ENCODE data around the gene MYO1G.

Gene MYO1G

GRCh38 chr7:44936322-44936721 is 42.5 kb downstream of the MYO1G start:
- DNase-seq (ENCODE audit: low read depth), result no peak

- no peak for DNase-seq (ENCODE audit: low read depth)
Observed at GRCh38 chr7:44935583-44935982, 43.2 kb downstream of the MYO1G start.

- DNase-seq (ENCODE audit: low read depth), result no peak
Observed at GRCh38 chr7:44935016-44935415, 43.8 kb downstream of the MYO1G start.

GRCh38 chr7:44934510-44934909 is 44.3 kb downstream of the MYO1G start:
- peak; percentile 8 for DNase-seq (ENCODE audit: low read depth)

DNA sequence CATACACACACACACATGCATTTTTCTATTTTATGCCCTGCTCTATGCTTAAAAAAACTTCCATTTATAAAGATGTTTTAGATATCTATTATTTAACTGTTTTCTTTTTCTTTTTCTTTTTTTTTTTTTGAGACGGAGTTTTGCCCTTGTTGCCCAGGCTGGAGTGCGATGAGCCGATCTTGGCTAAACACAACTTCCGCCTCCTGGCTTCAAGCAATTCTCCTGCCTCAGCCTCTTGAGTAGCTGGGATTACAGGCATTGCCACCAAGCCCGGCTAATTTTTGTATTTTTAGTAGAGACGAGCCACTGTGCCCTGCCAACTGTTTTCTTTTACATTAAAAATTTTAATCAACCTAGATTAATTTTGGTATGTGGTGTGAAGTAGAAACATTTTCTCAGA is 47.9 kb downstream of the MYO1G start:
- DNase-seq (ENCODE audit: low read depth), result no peak

DNA sequence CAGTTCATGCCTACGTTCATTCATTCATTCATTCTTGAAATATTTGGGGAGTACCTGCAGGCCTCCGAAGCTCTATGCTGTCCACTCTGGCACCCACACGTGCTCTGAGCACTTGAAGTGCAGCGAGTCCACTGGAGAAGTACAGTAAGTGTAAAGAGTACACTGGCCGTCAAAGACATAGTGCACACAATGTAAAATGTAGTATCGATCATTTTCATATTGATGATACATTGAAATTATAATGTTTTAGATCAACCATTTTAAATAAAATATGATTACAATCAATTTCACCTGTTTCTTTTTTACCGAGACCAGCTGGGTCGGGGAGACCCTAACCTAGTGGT is 56.5 kb downstream of the MYO1G start:
- no peak for DNase-seq (ENCODE audit: low read depth)

DNA sequence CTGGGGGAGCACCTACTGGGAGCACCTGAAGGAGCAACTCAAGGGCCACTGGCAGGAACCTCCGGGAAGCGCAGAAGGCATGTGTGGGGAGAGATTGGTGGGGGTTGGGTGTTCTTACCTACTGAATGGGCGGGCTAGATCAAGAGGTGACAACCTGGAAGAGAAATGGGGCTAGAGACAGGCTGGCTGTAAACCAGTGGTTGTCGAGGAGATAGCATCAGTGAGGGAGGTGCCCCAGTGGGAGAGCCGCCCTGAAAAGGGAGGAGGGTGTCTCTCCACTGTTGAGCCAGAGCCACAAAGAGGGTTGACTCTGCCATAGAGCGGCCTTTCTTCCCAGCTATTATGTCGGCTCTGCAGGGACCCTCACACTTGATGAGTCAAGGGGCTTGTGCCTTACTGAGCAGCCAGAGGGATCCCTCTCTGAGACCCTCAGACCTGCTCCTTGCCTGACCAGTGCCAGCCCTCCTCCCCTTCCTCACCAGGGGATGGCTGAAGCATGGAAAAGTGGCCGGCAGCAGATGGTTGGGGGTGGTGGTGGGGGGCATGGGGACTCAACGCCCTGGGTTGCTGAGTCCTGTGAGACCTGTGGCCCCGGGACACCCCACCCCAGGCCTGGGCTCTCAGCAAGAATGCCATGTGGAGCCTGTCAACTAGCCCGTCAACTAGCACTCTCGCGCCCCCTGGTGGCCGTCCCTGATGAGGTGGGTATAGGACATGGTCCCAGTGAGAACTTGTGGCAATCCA is 57.0 kb downstream of the MYO1G start:
- peak; percentile 51 for DNase-seq (ENCODE audit: low read depth)

DNA sequence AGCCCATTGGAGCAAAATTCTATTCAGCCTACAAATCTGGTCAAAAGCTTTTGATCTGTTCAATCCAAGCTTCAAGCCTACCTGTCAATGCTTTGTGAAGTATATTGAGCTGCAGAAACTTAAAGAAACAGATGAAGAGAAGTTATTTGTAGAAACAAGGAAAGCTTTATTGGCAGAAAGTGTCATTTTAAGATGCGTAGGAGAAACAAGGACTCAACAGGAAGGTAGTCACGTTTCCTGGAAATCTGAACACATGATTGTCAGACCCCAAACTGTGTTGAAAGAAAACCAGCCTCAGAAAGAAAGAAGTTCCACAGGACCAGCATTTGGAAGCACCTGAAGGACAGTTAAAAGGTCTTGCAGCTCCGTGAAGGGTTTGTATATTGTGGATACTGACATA is 58.7 kb downstream of the MYO1G start:
- no peak for DNase-seq (ENCODE audit: low read depth)

DNA sequence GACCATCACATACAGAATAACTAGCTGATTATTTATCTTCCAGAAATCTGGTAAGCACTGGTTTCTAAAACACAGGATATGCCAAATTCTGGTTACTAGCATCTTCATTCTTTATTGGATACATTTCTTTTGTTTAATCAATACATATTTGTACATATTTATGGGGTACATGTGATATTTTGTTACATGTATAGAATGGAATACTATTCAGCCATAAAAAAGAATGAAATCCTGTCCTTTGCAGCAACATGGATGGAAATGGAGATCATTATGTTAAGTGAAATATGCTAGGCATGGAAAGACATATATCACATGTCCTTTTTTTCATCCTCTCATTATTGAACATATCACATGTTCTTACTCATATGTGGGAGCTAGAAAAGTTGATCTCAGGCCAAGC is 60.8 kb downstream of the MYO1G start:
- DNase-seq (ENCODE audit: low read depth), result no peak

DNA sequence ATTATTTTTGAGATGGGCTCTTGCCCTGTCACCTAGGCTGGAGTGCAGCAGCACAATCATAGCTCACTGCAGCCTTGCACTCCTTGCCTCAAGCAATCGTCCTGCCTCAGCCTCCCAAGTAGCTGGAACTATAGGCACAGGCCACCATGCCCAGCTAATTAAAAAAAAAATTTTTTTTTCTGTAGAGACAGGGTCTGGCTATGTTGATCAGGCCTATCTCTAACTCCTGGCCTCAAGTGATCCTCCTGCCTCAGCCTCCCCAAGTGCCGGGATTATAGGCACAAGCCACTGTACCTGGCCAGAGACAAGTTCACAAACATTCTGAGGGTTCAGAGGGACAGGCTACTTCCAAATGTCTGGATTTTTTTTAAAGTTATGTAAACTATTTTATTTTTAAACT is 61.4 kb downstream of the MYO1G start:
- DNase-seq (ENCODE audit: low read depth), result no peak

DNA sequence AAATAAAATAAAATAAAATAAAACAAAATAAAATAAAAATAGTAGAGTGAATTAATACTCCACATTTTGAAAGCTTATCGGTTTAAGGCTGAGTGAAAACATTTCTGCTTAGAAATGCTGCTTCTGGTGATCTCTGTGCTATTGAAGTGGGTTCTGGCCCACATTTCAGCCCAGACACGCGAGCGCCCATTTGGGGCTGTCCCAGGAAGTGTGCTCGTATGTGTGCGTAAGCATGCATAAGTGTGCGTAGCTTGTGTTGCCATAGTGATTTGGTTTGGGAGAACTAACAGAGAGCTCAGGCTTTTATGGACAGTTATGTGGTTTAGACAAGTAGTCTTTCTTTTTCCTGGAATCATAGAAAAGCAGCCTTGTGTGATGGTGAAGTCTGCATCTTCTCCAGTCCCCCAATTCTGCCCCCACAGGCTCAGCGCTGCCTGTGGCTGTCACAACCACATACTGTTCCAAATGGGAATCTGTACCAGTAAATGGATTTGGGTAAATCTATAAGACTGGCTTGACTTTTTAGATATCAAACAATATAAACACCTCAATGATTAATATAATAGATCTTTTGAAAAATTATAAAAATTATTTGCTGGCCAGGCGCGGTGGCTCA is 63.7 kb downstream of the MYO1G start:
- peak; percentile 43 for DNase-seq (ENCODE audit: low read depth)

DNA sequence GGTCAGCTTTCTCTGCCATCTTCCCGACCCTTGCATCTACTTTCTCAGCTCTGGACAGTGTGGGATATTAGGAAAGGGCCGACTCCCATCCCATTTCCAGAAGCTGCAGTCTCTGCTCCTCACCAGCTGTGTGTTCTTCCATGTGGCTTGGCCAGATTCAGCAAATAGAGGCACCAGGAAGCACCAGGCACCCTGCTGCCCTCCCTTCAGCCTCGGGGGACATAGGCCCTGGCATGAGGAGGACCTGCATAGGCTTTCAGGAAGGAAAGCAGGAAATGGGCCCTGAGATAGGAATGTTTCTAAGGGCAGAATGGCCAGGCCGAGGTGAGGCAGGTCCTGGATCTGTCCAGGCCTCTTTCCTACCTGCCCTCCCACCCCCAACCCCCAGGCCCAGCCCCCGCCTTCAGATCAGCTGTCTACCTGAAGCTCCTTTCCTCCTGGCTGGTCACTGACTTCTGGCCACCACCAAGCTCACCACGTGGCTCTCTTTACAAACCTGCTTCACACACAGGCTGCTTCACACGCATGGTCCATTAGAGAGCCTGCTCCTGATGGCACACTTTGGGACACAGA is 66.0 kb downstream of the MYO1G start:
- no peak for DNase-seq (ENCODE audit: low read depth)

Measured in amniotic epithelial cell (primary cell).